Mammary epithelial cell (primary cell): ENCODE data around the gene FAF1.

Source experiments
- CTCF ChIP-seq, 2 donors: IDR thresholded peaks in 1 of 2; conservative IDR thresholded peaks in 1 of 2; 2 replicates each; pipeline ENCODE4 v1.5.1; 2011 to 2012; ENCODE audit warnings: inconsistent platforms in 2 of 2, low read length in 2 of 2, mild to moderate bottlenecking in 2 of 2, control low read depth in 1 of 2, low read depth in 1 of 2; ENCODE audit not compliant: insufficient read depth in 1 of 2; ENCODE audit errors: extremely low read depth in 1 of 2
- EZH2 ChIP-seq: IDR thresholded peaks from 2 replicates; pipeline ENCODE4 v1.6.1; 2012; ENCODE audit warnings: low read length, inconsistent platforms, borderline replicate concordance

- TF ChIP-seq CTCF (conservative IDR thresholded peaks at IDR 0.05 in 1 of 2, IDR thresholded peaks at IDR 0.05 in 1 of 2; ENCODE audit: extremely low read depth in 1 of 2, insufficient read depth in 1 of 2, low read depth in 1 of 2, low read length in 2 of 2), result no peak
- TF ChIP-seq EZH2, result no peak
Observed at GRCh38 chr1:50441183-50441582, 518.9 kb downstream of the FAF1 start.
